ENCODE results near the gene ARL6.

DNA sequence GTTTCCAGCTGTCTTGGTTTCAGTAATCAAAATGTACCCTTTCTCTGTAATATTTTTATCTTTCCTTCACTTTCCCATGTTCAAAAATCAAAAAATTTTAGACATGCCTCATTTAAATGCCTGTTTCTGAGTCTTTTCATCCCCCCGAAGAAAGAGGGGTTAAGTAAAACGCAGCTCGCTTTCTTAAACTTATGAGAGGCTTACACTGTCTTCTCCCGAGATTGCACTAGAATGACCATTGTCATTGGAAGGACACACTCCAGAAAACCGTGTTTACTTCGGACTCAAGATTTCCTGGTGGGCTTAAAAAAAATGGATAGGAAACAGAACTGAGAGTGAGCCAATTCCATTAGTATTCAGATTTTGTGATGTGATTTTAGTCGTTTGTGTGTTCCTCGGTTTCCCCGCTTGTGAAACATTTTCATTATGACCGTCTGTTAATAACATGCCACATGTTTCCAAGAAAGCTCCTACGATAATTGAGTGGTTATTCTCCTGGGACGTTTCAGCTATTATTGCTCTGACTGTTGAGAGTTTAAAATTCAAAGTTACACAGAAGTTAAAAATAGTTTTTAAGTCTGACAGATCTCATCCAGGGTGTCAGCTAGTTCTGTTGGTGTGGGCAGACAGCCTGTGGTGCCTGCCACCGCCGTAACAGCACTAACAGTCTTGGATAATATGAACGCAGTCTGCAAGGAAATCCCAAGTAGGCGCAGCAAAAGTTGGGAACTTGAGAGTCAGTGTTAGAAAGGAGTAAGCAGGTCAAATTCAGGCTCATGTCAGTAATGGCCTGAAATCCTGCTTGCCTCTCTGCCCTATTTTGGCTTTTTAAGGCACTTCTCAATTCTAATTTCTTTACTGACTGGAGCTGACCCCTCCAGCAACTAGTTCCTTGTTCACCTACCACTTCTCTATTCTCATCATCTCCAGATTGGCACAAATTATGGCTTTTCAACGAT lies 58.8 kb downstream of the ARL6 start:
- no peak for TF ChIP-seq POLR2A (IDR thresholded peaks at IDR 0.05; ENCODE audit: low read length)
- TF ChIP-seq GATA1 (IDR thresholded peaks at IDR 0.05; ENCODE audit: low read depth, low read length): no peak

All from erythroblast (primary cell).